H9 (cell line): ENCODE results near the gene C17orf78. TPM values are rescaled to one million over a fixed set of nuclear protein-coding genes. Genes with fewer than 3 reads are reported as not detected.

Source experiments
- DNase-seq: peaks from one replicate; pipeline ENCODE4 v3.0.0-alpha.2; 2017
- H2AFZ ChIP-seq: one replicate; pipeline ENCODE4 v1.6.1; 2013; ENCODE audit warnings: mild to moderate bottlenecking, low read length, control low read depth, moderate library complexity
- H2AK5ac ChIP-seq: 2 replicates; pipeline ENCODE4 v1.6.1; 2013; ENCODE audit warnings: low read length, control low read depth, mixed read lengths; ENCODE audit not compliant: insufficient read length
- H2BK120ac ChIP-seq: one replicate; pipeline ENCODE4 v1.6.1; 2013; ENCODE audit warnings: low read depth, mild to moderate bottlenecking, low read length, control low read depth, inconsistent platforms; ENCODE audit not compliant: poor library complexity, severe bottlenecking
- H2BK12ac ChIP-seq: 2 replicates; pipeline ENCODE4 v1.6.1; 2013; ENCODE audit warnings: low read length, control low read depth, mixed read lengths, low read depth; ENCODE audit not compliant: insufficient read length
- H2BK15ac ChIP-seq: 2 replicates; pipeline ENCODE4 v1.6.1; 2013; ENCODE audit warnings: low read depth, low read length, control low read depth
- H2BK20ac ChIP-seq: one replicate; pipeline ENCODE4 v1.6.1; 2013; ENCODE audit warnings: low read depth, mild to moderate bottlenecking, low read length, control low read depth, inconsistent platforms; ENCODE audit not compliant: poor library complexity, severe bottlenecking
- H2BK5ac ChIP-seq: 2 replicates; pipeline ENCODE4 v1.6.1; 2013; ENCODE audit warnings: low read length, control low read depth, mixed read lengths; ENCODE audit not compliant: insufficient read length
- H3K14ac ChIP-seq: 2 replicates; pipeline ENCODE4 v1.6.1; 2013; ENCODE audit warnings: low read length, control low read depth; ENCODE audit not compliant: insufficient read depth
- H3K18ac ChIP-seq: 2 replicates; pipeline ENCODE4 v1.6.1; 2013; ENCODE audit warnings: low read depth, mild to moderate bottlenecking, mixed read lengths, low read length, control low read depth; ENCODE audit not compliant: insufficient read length
- H3K23ac ChIP-seq: 2 replicates; pipeline ENCODE4 v1.6.1; 2013; ENCODE audit warnings: low read length, control low read depth, mixed read lengths, low read depth; ENCODE audit not compliant: insufficient read length
- H3K23me2 ChIP-seq: 2 replicates; pipeline ENCODE4 v1.6.1; 2013; ENCODE audit warnings: low read depth, mild to moderate bottlenecking, mixed read lengths, low read length, control low read depth; ENCODE audit not compliant: insufficient read length, poor library complexity, severe bottlenecking
- H3K27ac ChIP-seq: 2 replicates; pipeline ENCODE4 v1.5.1; 2013; ENCODE audit warnings: low read length, control low read depth, mixed read lengths, low read depth; ENCODE audit not compliant: insufficient read length
- H3K27me3 ChIP-seq: 2 replicates; pipeline ENCODE4 v1.6.1; 2013; ENCODE audit warnings: low read length, control low read depth, inconsistent platforms; ENCODE audit not compliant: insufficient read depth
- H3K4ac ChIP-seq: 2 replicates; pipeline ENCODE4 v1.6.1; 2013; ENCODE audit warnings: low read depth, mild to moderate bottlenecking, control low read depth, inconsistent platforms, low read length, moderate library complexity
- H3K4me1 ChIP-seq: 2 replicates; pipeline ENCODE4 v1.6.1; 2013; ENCODE audit warnings: low read length, control low read depth, inconsistent platforms; ENCODE audit not compliant: insufficient read depth
- H3K4me2 ChIP-seq: 2 replicates; pipeline ENCODE4 v1.6.1; 2013; ENCODE audit warnings: low read length, control low read depth, mixed read lengths; ENCODE audit not compliant: insufficient read length, insufficient read depth
- H3K56ac ChIP-seq: 2 replicates; pipeline ENCODE4 v1.6.1; 2013; ENCODE audit warnings: low read depth, mild to moderate bottlenecking, mixed read lengths, low read length, control low read depth; ENCODE audit not compliant: insufficient read length
- H3K79me1 ChIP-seq: 2 replicates; pipeline ENCODE4 v1.6.1; 2013; ENCODE audit warnings: low read depth, mild to moderate bottlenecking, moderate library complexity, low read length, control low read depth, inconsistent platforms; ENCODE audit not compliant: insufficient read depth, poor library complexity, severe bottlenecking
- H3K79me2 ChIP-seq: 2 replicates; pipeline ENCODE4 v1.6.1; 2013; ENCODE audit warnings: low read length, control low read depth, inconsistent platforms; ENCODE audit not compliant: insufficient read depth
- H3K9ac ChIP-seq: 2 replicates; pipeline ENCODE4 v1.6.1; 2013; ENCODE audit warnings: low read length, control low read depth, mixed read lengths; ENCODE audit not compliant: insufficient read length; ENCODE audit errors: extremely low read depth
- H3K9me3 ChIP-seq: one replicate; pipeline ENCODE4 v1.6.1; 2013; ENCODE audit warnings: low read depth, low read length, inconsistent platforms; ENCODE audit not compliant: control insufficient read depth
- H3T11ph ChIP-seq: one replicate; pipeline ENCODE4 v1.6.1; 2013; ENCODE audit warnings: mild to moderate bottlenecking, low read length, control low read depth, inconsistent platforms
- H4K20me1 ChIP-seq: one replicate; pipeline ENCODE4 v1.6.1; 2013; ENCODE audit not compliant: control insufficient read depth, insufficient read length, insufficient read depth
- H4K5ac ChIP-seq: 2 replicates; pipeline ENCODE4 v1.6.1; 2013; ENCODE audit warnings: low read depth, mild to moderate bottlenecking, mixed read lengths, low read length, control low read depth; ENCODE audit not compliant: insufficient read length
- H4K8ac ChIP-seq: replicated peaks from 2 replicates; pipeline ENCODE4 v1.6.1; 2013; ENCODE audit warnings: low read length, control low read depth, mixed read lengths, low read depth; ENCODE audit not compliant: insufficient read length
- H4K91ac ChIP-seq: 2 replicates; pipeline ENCODE4 v1.6.1; 2013; ENCODE audit warnings: low read depth, mild to moderate bottlenecking, moderate library complexity, mixed read lengths, low read length, control low read depth; ENCODE audit not compliant: insufficient read length
- H3K27ac Mint-ChIP-seq, 3 experiments: 2 replicates in 2 of 3; 3 replicates in 1 of 3; pipeline ENCODE4 v1.8.0; 2020 to 2021; ENCODE audit warnings: mixed read lengths in 3 of 3, mild to moderate bottlenecking in 1 of 3, moderate library complexity in 1 of 3
- H3K27me3 Mint-ChIP-seq: 2 replicates; pipeline ENCODE4 v1.8.0; 2021; ENCODE audit warnings: low read depth, mild to moderate bottlenecking, moderate library complexity, mixed read lengths
- H3K36me3 Mint-ChIP-seq, 3 experiments: 2 replicates in 2 of 3; 3 replicates in 1 of 3; pipeline ENCODE4 v1.8.0; 2020 to 2021; ENCODE audit warnings: low read depth in 3 of 3, mixed read lengths in 3 of 3; ENCODE audit not compliant: insufficient read depth in 1 of 3
- H3K4me1 Mint-ChIP-seq, 2 experiments: 2 replicates each; pipeline ENCODE4 v1.8.0; 2020; ENCODE audit warnings: mixed read lengths in 2 of 2
- H3K4me3 Mint-ChIP-seq, 2 experiments: 2 replicates in 1 of 2; 3 replicates in 1 of 2; pipeline ENCODE4 v1.8.0; 2020 to 2021; ENCODE audit warnings: mild to moderate bottlenecking in 2 of 2, mixed read lengths in 2 of 2, moderate library complexity in 1 of 2
- H3K9me3 Mint-ChIP-seq, 2 experiments: 2 replicates in 1 of 2; 3 replicates in 1 of 2; pipeline ENCODE4 v1.8.0; 2020; ENCODE audit warnings: mild to moderate bottlenecking in 2 of 2, mixed read lengths in 2 of 2, moderate library complexity in 1 of 2
- CTCF ChIP-seq: fragments of 200-600 bp; sonication (generic); conservative IDR thresholded peaks from 3 replicates; pipeline ENCODE4 v1.8.0; 2021; ENCODE audit warnings: antibody characterized with exemption, mild to moderate bottlenecking
- WGBS: extraction: QIAGEN DNeasy Blood & Tissue Kit; methylation state at CpG from one replicate; pipeline ENCODE4 v1.1.7; 2013; ENCODE audit warnings: missing lambda C conversion rate, low lambda C conversion rate, mixed read lengths; ENCODE audit not compliant: insufficient read length; ENCODE audit errors: extremely low coverage; 5-methylcytosine and 5-hydroxymethylcytosine counted together
- total RNA-seq: library from RNA; stranded (reverse); gene quantifications from 2 replicates; pipeline ENCODE4 v1.2.1, GENCODE V29; 2021

The C17orf78 gene
- total RNA-seq, 1 experiment from 2014 or later, result not detected

- Histone ChIP-seq H2BK15ac (no peak overlapping the region), H3K23ac (no peak overlapping the region), H2BK120ac (no peak overlapping the region), H2AK5ac (no peak overlapping the region), H2AFZ (no peak overlapping the region), H3K4me2 (no peak overlapping the region), H4K8ac (no peak overlapping the region), H3K27ac (no peak overlapping the region), H3K79me2 (no peaks in the 10 kb centered on the region), H3K14ac (no peak overlapping the region), H3T11ph (no peak overlapping the region), H3K9me3 (no peaks in the 10 kb centered on the region), H2BK12ac (no peak overlapping the region), H3K4ac (no peak overlapping the region), H3K56ac (no peak overlapping the region), H3K18ac (no peak overlapping the region), H3K23me2 (no peaks in the 10 kb centered on the region), H4K91ac (no peak overlapping the region), H2BK5ac (no peak overlapping the region), H3K27me3 (no peaks in the 10 kb centered on the region), H3K4me1 (no peaks in the 10 kb centered on the region), H2BK20ac (no peak overlapping the region), H3K79me1 (no peaks in the 10 kb centered on the region), H3K9ac (no peak overlapping the region), H4K5ac (no peak overlapping the region), H4K20me1 (no peaks in the 10 kb centered on the region)
- no CpG with 5 or more reads among the region's 1 CpG for WGBS
- Mint-ChIP-seq H3K36me3 (peaks cover 12 to 68% (median 54%) of the 10 kb centered on the region in 3 experiments; a peak in 6 of 7 replicates), H3K4me3 (no peak overlapping the region), H3K27ac (no peak overlapping the region), H3K4me1 (no peaks in the 10 kb centered on the region), H3K9me3 (no peaks in the 10 kb centered on the region), H3K27me3 (no peaks in the 10 kb centered on the region)
- DNase-seq, result no peak
- TF ChIP-seq CTCF, result no peak
These were observed 49.5 kb downstream of the C17orf78 start for GRCh38 chr17:37425268-37425667.
